ENCODE data around the gene SNTG2.

Gene SNTG2

GRCh38 chr2:1193801-1194200 lies 243.2 kb downstream of the SNTG2 start:
- DNase-seq (ENCODE audit: insufficient read length), result no peak
- FAIRE-seq, result no peak
- TF ChIP-seq POLR2AphosphoS5 (IDR thresholded peaks at IDR 0.05; ENCODE audit: low read depth, low read length), result no peak
- no peak for TF ChIP-seq TAF1 (IDR thresholded peaks at IDR 0.05; ENCODE audit: borderline replicate concordance, low read depth, low read length)
- TF ChIP-seq POLR2A (IDR thresholded peaks at IDR 0.05; ENCODE audit: low read depth, low read length), result no peak

GRCh38 chr2:1203772-1204171 lies 253.1 kb downstream of the SNTG2 start:
- TF ChIP-seq POLR2A (IDR thresholded peaks at IDR 0.05; ENCODE audit: low read depth, low read length), result no peak
- TF ChIP-seq TAF1 (IDR thresholded peaks at IDR 0.05; ENCODE audit: borderline replicate concordance, low read depth, low read length), result no peak
- TF ChIP-seq POLR2AphosphoS5 (IDR thresholded peaks at IDR 0.05; ENCODE audit: low read depth, low read length), result no peak
- FAIRE-seq, result no peak

GRCh38 chr2:1205853-1206252 lies 255.2 kb downstream of the SNTG2 start:
- FAIRE-seq (no peak), DNase-seq (ENCODE audit: insufficient read length) (no peak)
- TF ChIP-seq POLR2A (IDR thresholded peaks at IDR 0.05; ENCODE audit: low read depth, low read length), result no peak
- TF ChIP-seq POLR2AphosphoS5 (IDR thresholded peaks at IDR 0.05; ENCODE audit: low read depth, low read length), result no peak
- TF ChIP-seq TAF1 (IDR thresholded peaks at IDR 0.05; ENCODE audit: borderline replicate concordance, low read depth, low read length), result no peak

More at GRCh38 chr2:1203772-1204171, 253.1 kb downstream of the SNTG2 start:
- DNase-seq (ENCODE audit: insufficient read length), result no peak

- no peak for FAIRE-seq
- TF ChIP-seq POLR2A (IDR thresholded peaks at IDR 0.05; ENCODE audit: low read depth, low read length) (no peak), POLR2AphosphoS5 (IDR thresholded peaks at IDR 0.05; ENCODE audit: low read depth, low read length) (no peak), TAF1 (IDR thresholded peaks at IDR 0.05; ENCODE audit: borderline replicate concordance, low read depth, low read length) (no peak)
- no peak for DNase-seq (ENCODE audit: insufficient read length)
These were observed 257.4 kb downstream of the SNTG2 start for GRCh38 chr2:1207962-1208510.

- DNase-seq (ENCODE audit: insufficient read length), result no peak
- no peak for FAIRE-seq
- no peak for TF ChIP-seq POLR2A (IDR thresholded peaks at IDR 0.05; ENCODE audit: low read depth, low read length)
These were observed 257.9 kb downstream of the SNTG2 start for GRCh38 chr2:1208522-1208921.

GRCh38 chr2:1209246-1209645 lies 258.6 kb downstream of the SNTG2 start:
- FAIRE-seq (no peak), DNase-seq (ENCODE audit: insufficient read length) (no peak)
- TF ChIP-seq TAF1 (IDR thresholded peaks at IDR 0.05; ENCODE audit: borderline replicate concordance, low read depth, low read length), result no peak
- no peak for TF ChIP-seq POLR2A (IDR thresholded peaks at IDR 0.05; ENCODE audit: low read depth, low read length)
- TF ChIP-seq POLR2AphosphoS5 (IDR thresholded peaks at IDR 0.05; ENCODE audit: low read depth, low read length), result no peak

- no peak for FAIRE-seq
- no peak for DNase-seq (ENCODE audit: insufficient read length)
- TF ChIP-seq POLR2AphosphoS5 (IDR thresholded peaks at IDR 0.05; ENCODE audit: low read depth, low read length), result no peak
- TF ChIP-seq POLR2A (IDR thresholded peaks at IDR 0.05; ENCODE audit: low read depth, low read length), result no peak
These were observed 259.1 kb downstream of the SNTG2 start for GRCh38 chr2:1209761-1210160.

- no peak for DNase-seq (ENCODE audit: insufficient read length)
- TF ChIP-seq POLR2AphosphoS5 (IDR thresholded peaks at IDR 0.05; ENCODE audit: low read depth, low read length), result no peak
- no peak for TF ChIP-seq POLR2A (IDR thresholded peaks at IDR 0.05; ENCODE audit: low read depth, low read length)
- no peak for TF ChIP-seq TAF1 (IDR thresholded peaks at IDR 0.05; ENCODE audit: borderline replicate concordance, low read depth, low read length)
- no peak for FAIRE-seq
These were observed 259.7 kb downstream of the SNTG2 start for GRCh38 chr2:1210352-1210751.

GRCh38 chr2:1219901-1220573 lies 269.4 kb downstream of the SNTG2 start:
- DNase-seq (ENCODE audit: insufficient read length), result no peak

GRCh38 chr2:1222056-1222455 lies 271.4 kb downstream of the SNTG2 start:
- DNase-seq (ENCODE audit: insufficient read length) (no peak), FAIRE-seq (no peak)
- TF ChIP-seq TAF1 (IDR thresholded peaks at IDR 0.05; ENCODE audit: borderline replicate concordance, low read depth, low read length) (no peak), POLR2A (IDR thresholded peaks at IDR 0.05; ENCODE audit: low read depth, low read length) (no peak), POLR2AphosphoS5 (IDR thresholded peaks at IDR 0.05; ENCODE audit: low read depth, low read length) (no peak)

More at GRCh38 chr2:1219901-1220573, 269.4 kb downstream of the SNTG2 start:
- TF ChIP-seq POLR2AphosphoS5 (IDR thresholded peaks at IDR 0.05; ENCODE audit: low read depth, low read length), result no peak
- no peak for TF ChIP-seq POLR2A (IDR thresholded peaks at IDR 0.05; ENCODE audit: low read depth, low read length)
- no peak for TF ChIP-seq TAF1 (IDR thresholded peaks at IDR 0.05; ENCODE audit: borderline replicate concordance, low read depth, low read length)
- FAIRE-seq, result no peak

- DNase-seq (ENCODE audit: insufficient read length), result no peak
- no peak for TF ChIP-seq POLR2AphosphoS5 (IDR thresholded peaks at IDR 0.05; ENCODE audit: low read depth, low read length)
- no peak for TF ChIP-seq POLR2A (IDR thresholded peaks at IDR 0.05; ENCODE audit: low read depth, low read length)
- TF ChIP-seq TAF1 (IDR thresholded peaks at IDR 0.05; ENCODE audit: borderline replicate concordance, low read depth, low read length), result no peak
- no peak for FAIRE-seq
These were observed 273.1 kb downstream of the SNTG2 start for GRCh38 chr2:1223791-1224190.

- FAIRE-seq (no peak), DNase-seq (ENCODE audit: insufficient read length) (no peak)
- TF ChIP-seq POLR2AphosphoS5 (IDR thresholded peaks at IDR 0.05; ENCODE audit: low read depth, low read length) (no peak), TAF1 (IDR thresholded peaks at IDR 0.05; ENCODE audit: borderline replicate concordance, low read depth, low read length) (no peak), POLR2A (IDR thresholded peaks at IDR 0.05; ENCODE audit: low read depth, low read length) (no peak)
These were observed 274.3 kb downstream of the SNTG2 start for GRCh38 chr2:1224901-1225300.
